SK-N-SH (cell line): ENCODE results near the gene FCRLB. TPM values are rescaled to one million over a fixed set of nuclear protein-coding genes. Genes with fewer than 3 reads are reported as not detected.

Source experiments
- CTCF ChIA-PET: fragments of 300-600, 350-600 bp; formaldehyde crosslinking; extraction: SDS; loops from one replicate; lab custom pipeline; 2021; lab: Yijun Ruan, JAX
- POLR2A ChIA-PET: fragments of 350-600 bp; sonication (Branson Sonifier 250); formaldehyde crosslinking; extraction: SDS; loops from one replicate; lab custom pipeline; 2020; ENCODE audit warnings: antibody characterized with exemption, inconsistent platforms; lab: Yijun Ruan, JAX
- DNase-seq: peaks from one replicate; pipeline ENCODE4 v3.0.0; 2012
- H2AFZ ChIP-seq: fragments of 200-600 bp; sonication (generic); 2 replicates; pipeline ENCODE4 v1.8.1; 2016; ENCODE audit warnings: antibody characterized with exemption, mild to moderate bottlenecking, low read depth
- H3F3A ChIP-seq: fragments of 200-600 bp; sonication (generic); replicated peaks from 2 replicates; pipeline ENCODE3; 2016; ENCODE audit warnings: antibody characterized with exemption, mild to moderate bottlenecking; ENCODE audit not compliant: insufficient read depth
- H3K27ac ChIP-seq, 2 experiments: fragments of 200-500 bp in 1 of 2; fragments of 200-600 bp in 1 of 2; sonication (Bioruptor generic) in 1 of 2; sonication (generic), shearing (Covaris generic) in 1 of 2; 2 replicates each; pipeline versions ENCODE4 v1.5.1 to v1.6.1; 2014 to 2016; ENCODE audit warnings: low read depth in 2 of 2, inconsistent platforms in 1 of 2, low read length in 1 of 2, mild to moderate bottlenecking in 1 of 2, mixed read lengths in 1 of 2
- H3K27me3 ChIP-seq: fragments of 200-600 bp; sonication (generic), shearing (Covaris generic); 2 replicates; pipeline ENCODE4 v1.6.1; 2016; ENCODE audit warnings: mixed run types; ENCODE audit not compliant: insufficient read depth
- H3K36me3 ChIP-seq, 2 experiments: fragments of 200-500 bp in 1 of 2; fragments of 200-600 bp in 1 of 2; sonication (Bioruptor generic) in 1 of 2; sonication (generic) in 1 of 2; replicated peaks in 1 of 2; 2 replicates each; pipeline versions ENCODE3 to v1.5.1; 2014 to 2016; ENCODE audit warnings: low read length in 1 of 2, mild to moderate bottlenecking in 1 of 2; ENCODE audit not compliant: insufficient read depth in 2 of 2, control insufficient read depth in 1 of 2
- H3K4me1 ChIP-seq, 2 experiments: fragments of 200-500 bp in 1 of 2; fragments of 200-600 bp in 1 of 2; sonication (Bioruptor generic) in 1 of 2; sonication (generic), shearing (Covaris generic) in 1 of 2; 2 replicates each; pipeline versions ENCODE4 v1.5.1 to v1.6.1; 2014 to 2016; ENCODE audit warnings: low read depth in 1 of 2, low read length in 1 of 2, mixed run types in 1 of 2; ENCODE audit not compliant: insufficient read depth in 2 of 2, control insufficient read depth in 1 of 2
- H3K4me2 ChIP-seq: fragments of 200-600 bp; sonication (generic), shearing (Covaris generic); 2 replicates; pipeline ENCODE4 v1.6.1; 2017; ENCODE audit warnings: mixed run types
- H3K4me3 ChIP-seq, 2 experiments: fragments of 200-500 bp in 1 of 2; fragments of 200-600 bp in 1 of 2; sonication (Bioruptor generic) in 1 of 2; sonication (generic), shearing (Covaris generic) in 1 of 2; 2 replicates each; pipeline versions ENCODE4 v1.5.1 to v1.8.1; 2014 to 2016; ENCODE audit warnings: low read depth in 2 of 2, inconsistent platforms in 1 of 2, low read length in 1 of 2, mild to moderate bottlenecking in 1 of 2, mixed read lengths in 1 of 2, moderate library complexity in 1 of 2
- H3K79me2 ChIP-seq: fragments of 200-600 bp; sonication (generic); 2 replicates; pipeline ENCODE4 v1.8.1; 2017; ENCODE audit warnings: mild to moderate bottlenecking; ENCODE audit not compliant: insufficient read depth
- H3K9ac ChIP-seq: fragments of 200-600 bp; sonication (generic); 2 replicates; pipeline ENCODE4 v1.6.1; 2017; ENCODE audit warnings: mixed run types
- H3K9me2 ChIP-seq: fragments of 200-600 bp; sonication (generic); 2 replicates; pipeline ENCODE4 v1.6.1; 2017; ENCODE audit warnings: mixed run types
- H3K9me3 ChIP-seq: fragments of 200-600 bp; sonication (generic); 2 replicates; pipeline ENCODE4 v1.6.1; 2017; ENCODE audit warnings: mixed run types, mild to moderate bottlenecking, moderate library complexity
- H4K20me1 ChIP-seq: fragments of 200-600 bp; sonication (generic); 2 replicates; pipeline ENCODE4 v1.6.1; 2017; ENCODE audit warnings: mild to moderate bottlenecking, mixed run types; ENCODE audit not compliant: insufficient read depth
- CHD2 ChIP-seq: fragments of 150-350 bp; IDR thresholded peaks from 2 replicates; pipeline ENCODE4 v1.6.1; 2018; ENCODE audit warnings: low read length; ENCODE audit not compliant: partially characterized antibody
- CTCF ChIP-seq: fragments of 200-600 bp; sonication (generic); IDR thresholded peaks from 2 replicates; pipeline ENCODE4 v1.6.1; 2017; ENCODE audit warnings: antibody characterized with exemption, mild to moderate bottlenecking, moderate library complexity
- ELF1 ChIP-seq: IDR thresholded peaks from 2 replicates; pipeline ENCODE4 v1.4.0; 2012
- FOXJ3 ChIP-seq: sonication (generic); formaldehyde crosslinking; IDR thresholded peaks from 2 replicates; pipeline ENCODE4 v1.5.1; 2020; ENCODE audit warnings: mild to moderate bottlenecking, missing genetic modification reagents
- FOXM1 ChIP-seq: IDR thresholded peaks from 2 replicates; pipeline ENCODE4 v1.4.0; 2012; ENCODE audit warnings: low read depth, mild to moderate bottlenecking
- GABPA ChIP-seq: IDR thresholded peaks from 2 replicates; pipeline ENCODE4 v1.4.0; 2012; ENCODE audit warnings: low read depth, mild to moderate bottlenecking
- GATA2 ChIP-seq: sonication (generic); formaldehyde crosslinking; IDR thresholded peaks from 2 replicates; pipeline ENCODE4 v1.5.0; 2020; ENCODE audit warnings: mild to moderate bottlenecking, missing genetic modification reagents
- NFIC ChIP-seq: IDR thresholded peaks from 2 replicates; pipeline ENCODE4 v1.4.0; 2012; ENCODE audit warnings: borderline replicate concordance
- NRF1 ChIP-seq: IDR thresholded peaks from 2 replicates; pipeline ENCODE4 v1.6.1; 2012; ENCODE audit warnings: low read depth, mild to moderate bottlenecking, low read length
- RXRA ChIP-seq: IDR thresholded peaks from 2 replicates; pipeline ENCODE4 v1.4.0; 2012; ENCODE audit warnings: low read depth, mild to moderate bottlenecking, borderline replicate concordance
- SMC3 ChIP-seq: IDR thresholded peaks from 2 replicates; pipeline ENCODE4 v1.6.1; 2012; ENCODE audit warnings: low read depth, low read length, improper control_type of control experiment
- ZBTB33 ChIP-seq: IDR thresholded peaks from 2 replicates; pipeline ENCODE4 v1.4.0; 2012; ENCODE audit warnings: low read depth, borderline replicate concordance
- WGBS: methylation state at CpG from one replicate; pipeline ENCODE4 v1.1.6; 2017; ENCODE audit warnings: low lambda C conversion rate; 5-methylcytosine and 5-hydroxymethylcytosine counted together
- polyA plus RNA-seq, 3 experiments: library from polyadenylated mRNA; depleted of rRNA; stranded (reverse); fragments of >200 nt; gene quantifications; 2 replicates each; pipeline ENCODE4 v1.2.3, GENCODE V29; 2012
- TF ChIP-seq, protein P1 (sequence below): IDR thresholded peaks from 2 replicates; pipeline ENCODE4 v1.4.0; 2012; ENCODE audit warnings: low read depth, borderline replicate concordance
- TF ChIP-seq, protein P2 (sequence below): IDR thresholded peaks from 2 replicates; pipeline ENCODE4; 2012

The FCRLB gene
- polyA plus RNA-seq, 1 of the 3 experiments (the other 2 are of a cell fraction), result 2.6 TPM

DNA sequence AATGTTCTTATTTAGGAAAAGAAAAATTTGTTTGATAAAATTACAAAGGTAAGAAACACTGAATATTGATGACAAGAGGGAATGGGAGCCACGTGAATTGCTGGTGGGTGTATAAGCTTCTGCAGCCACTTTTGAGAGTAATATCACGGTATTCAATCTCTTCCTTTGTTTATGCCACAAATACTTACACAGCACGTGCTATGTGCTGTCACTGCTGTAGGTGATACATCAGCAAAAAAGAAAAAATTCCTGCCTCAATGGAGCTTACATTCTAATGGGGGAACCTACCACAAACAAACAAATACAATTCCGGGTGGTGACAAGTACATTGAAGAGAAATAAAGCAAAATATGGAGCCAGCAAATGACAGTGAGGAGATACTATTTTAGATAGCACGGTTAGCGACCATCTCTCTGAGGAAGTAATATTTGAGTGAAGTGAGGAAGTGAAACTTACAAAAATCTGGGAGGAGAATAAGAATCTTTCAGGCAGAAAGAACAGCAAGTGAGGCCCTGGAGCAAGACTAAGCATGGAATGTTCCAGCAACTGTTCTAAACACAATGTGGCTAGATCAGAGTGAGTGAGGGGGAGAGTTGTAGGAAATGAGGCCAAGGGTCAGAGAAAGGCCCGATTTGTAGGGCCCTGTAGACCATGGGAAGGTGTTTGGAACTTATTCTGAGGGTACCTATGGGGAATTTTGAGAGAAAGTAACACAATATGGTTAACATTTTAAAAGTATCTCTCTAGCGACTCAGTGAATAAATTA is 2.6 kb upstream of the FCRLB start:
- Histone ChIP-seq H3K4me2 (no peak overlapping the region), H4K20me1 (no peaks in the 10 kb centered on the region), H3K36me3 (no peaks in the 10 kb centered on the region), H3K4me3 (no peak overlapping the region), H2AFZ (no peak overlapping the region), H3K79me2 (no peaks in the 10 kb centered on the region), H3K9ac (no peak overlapping the region), H3K9me3 (no peaks in the 10 kb centered on the region), H3K4me1 (peaks cover 0 to 11% of the 10 kb centered on the region in 2 experiments; a peak in 1 of 4 replicates), H3F3A (peaks cover 10% of the 10 kb centered on the region), H3K27me3 (no peaks in the 10 kb centered on the region), H3K27ac (no peak overlapping the region), H3K9me2 (no peaks in the 10 kb centered on the region)
- TF ChIP-seq NFIC (no peak), NRF1 (no peak), SMC3 (no peak), ELF1 (no peak), GATA2 (CRISPR knock-in tag) (no peak)
- TF ChIP-seq, protein P1, sequence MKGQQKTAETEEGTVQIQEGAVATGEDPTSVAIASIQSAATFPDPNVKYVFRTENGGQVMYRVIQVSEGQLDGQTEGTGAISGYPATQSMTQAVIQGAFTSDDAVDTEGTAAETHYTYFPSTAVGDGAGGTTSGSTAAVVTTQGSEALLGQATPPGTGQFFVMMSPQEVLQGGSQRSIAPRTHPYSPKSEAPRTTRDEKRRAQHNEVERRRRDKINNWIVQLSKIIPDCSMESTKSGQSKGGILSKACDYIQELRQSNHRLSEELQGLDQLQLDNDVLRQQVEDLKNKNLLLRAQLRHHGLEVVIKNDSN, result no peak
- ChIA-PET CTCF (no interaction called here), POLR2A (no interaction called here)
- no peak for DNase-seq
- WGBS, result 51% methylated on average over 8 of the region's 8 CpGs

DNA sequence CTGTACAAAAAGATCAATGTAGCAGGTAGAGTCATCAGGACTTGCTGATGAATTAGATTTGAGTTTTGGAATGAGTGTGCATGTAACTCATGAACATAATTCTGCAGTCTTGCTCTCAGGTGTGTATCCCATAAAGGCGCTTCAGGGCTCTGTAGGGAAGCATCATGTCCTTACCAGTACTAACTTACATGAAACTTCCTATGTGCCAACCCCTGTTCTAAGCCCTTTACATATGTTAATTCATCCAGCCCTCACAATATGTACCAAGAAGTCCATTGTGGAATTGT is 2.1 kb upstream of the FCRLB start:
- H3K9me2 ChIP-seq, result no peaks in the 10 kb centered on the region
- H4K20me1 ChIP-seq, result no peaks in the 10 kb centered on the region
- H3K36me3 ChIP-seq, result no peaks in the 10 kb centered on the region
- peaks cover 0 to 11% of the 10 kb centered on the region in 2 experiments; a peak in 1 of 4 replicates for H3K4me1 ChIP-seq
- no peak for DNase-seq
- H3K4me3 ChIP-seq, result no peak overlapping the region
- H2AFZ ChIP-seq, result no peak overlapping the region
- no peak overlapping the region for H3K27ac ChIP-seq
- POLR2A ChIA-PET, result no interaction called here
- H3K9ac ChIP-seq, result no peak overlapping the region
- H3K27me3 ChIP-seq, result no peaks in the 10 kb centered on the region
- peaks cover 10% of the 10 kb centered on the region for H3F3A ChIP-seq
- WGBS, result 62% methylated on average over 1 of the region's 1 CpG
- CTCF ChIA-PET, result no interaction called here
- no peak overlapping the region for H3K4me2 ChIP-seq
- H3K9me3 ChIP-seq, result no peaks in the 10 kb centered on the region
- no peaks in the 10 kb centered on the region for H3K79me2 ChIP-seq
- TF ChIP-seq NRF1 (no peak), RXRA (no peak), CTCF (no peak), FOXJ3 (CRISPR knock-in tag) (no peak), FOXM1 (no peak), ZBTB33 (no peak), CHD2 (no peak), GABPA (no peak)
- TF ChIP-seq, protein P1, result no peak
- TF ChIP-seq, protein P2, sequence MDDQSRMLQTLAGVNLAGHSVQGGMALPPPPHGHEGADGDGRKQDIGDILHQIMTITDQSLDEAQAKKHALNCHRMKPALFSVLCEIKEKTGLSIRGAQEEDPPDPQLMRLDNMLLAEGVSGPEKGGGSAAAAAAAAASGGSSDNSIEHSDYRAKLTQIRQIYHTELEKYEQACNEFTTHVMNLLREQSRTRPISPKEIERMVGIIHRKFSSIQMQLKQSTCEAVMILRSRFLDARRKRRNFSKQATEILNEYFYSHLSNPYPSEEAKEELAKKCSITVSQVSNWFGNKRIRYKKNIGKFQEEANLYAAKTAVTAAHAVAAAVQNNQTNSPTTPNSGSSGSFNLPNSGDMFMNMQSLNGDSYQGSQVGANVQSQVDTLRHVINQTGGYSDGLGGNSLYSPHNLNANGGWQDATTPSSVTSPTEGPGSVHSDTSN, result no peak
